HG03060 (cell line): ENCODE measurements around the gene NUDT6.
"Not testable (repeated sequence)": the region's sequence is repeated elsewhere in the genome, so short reads cannot be mapped to it uniquely, and the experiment has no call there.

Experiments used
- ATAC-seq: cut with Tn5 transposase; IDR thresholded peaks from one replicate; pipeline ENCODE4 v1.9.1; 2021; ENCODE audit warnings: low read depth, moderate number of reproducible peaks; ENCODE audit not compliant: unreplicated experiment

NUDT6 gene

DNA sequence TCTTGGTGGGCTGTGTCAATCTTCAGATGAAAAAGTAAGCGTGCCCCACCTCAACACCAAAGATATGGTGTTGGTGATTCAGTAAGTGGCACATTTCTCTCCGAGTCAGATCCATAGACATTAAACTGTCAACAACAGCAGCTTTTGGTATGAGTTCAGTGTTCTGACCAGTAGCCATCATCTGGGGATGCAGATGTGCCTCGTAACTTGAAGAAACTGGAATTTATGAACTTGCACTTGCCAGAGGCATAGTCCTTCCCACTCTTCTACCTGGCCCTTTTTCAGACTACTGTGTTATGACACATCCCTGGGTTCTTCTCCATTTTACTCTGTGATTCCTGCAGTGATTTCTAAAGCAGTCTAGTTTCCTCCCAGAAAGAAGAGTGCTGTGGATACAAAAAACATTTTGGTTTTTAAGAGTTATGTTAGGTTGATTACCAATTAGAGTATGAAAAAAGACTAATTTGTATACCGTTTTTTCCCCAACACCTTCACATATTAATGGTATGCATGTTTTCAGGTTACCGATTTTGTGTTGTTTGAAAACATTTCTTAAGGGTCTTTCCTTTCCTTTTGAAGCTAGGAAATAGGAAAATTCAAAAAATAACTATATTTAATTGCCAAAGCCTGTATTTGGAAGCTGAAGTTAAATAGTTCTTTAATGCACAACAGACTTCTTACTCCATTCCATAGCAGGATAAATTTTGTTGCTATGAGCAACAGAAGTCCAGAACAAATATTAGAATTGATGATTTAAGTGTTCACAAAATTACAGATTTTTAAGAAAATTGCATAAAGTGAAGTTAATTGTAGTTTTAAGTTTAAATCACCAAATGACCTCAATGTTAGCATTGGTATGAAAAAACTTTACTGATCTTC, 39.3 kb downstream of the NUDT6 start:
- no peak for ATAC-seq

DNA sequence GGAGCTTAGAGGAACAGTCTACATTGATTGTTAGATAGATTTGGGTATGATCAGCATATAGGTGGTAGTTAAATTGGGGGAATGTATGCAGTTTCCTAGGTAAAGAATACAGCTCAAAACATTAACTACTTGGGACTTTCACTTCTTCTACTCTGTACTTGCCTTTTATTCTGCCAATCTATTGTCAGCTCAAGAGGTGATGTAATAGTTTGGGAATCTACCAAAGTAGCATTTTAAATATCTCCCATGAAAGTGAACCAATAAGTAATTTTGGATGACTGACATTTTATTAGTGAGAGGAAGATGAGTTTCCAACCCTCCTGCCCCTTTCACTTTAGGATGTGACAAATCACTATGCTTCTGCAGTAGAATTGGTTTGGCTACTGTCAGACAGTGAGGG, 43.4 kb downstream of the NUDT6 start:
- no peak for ATAC-seq

DNA sequence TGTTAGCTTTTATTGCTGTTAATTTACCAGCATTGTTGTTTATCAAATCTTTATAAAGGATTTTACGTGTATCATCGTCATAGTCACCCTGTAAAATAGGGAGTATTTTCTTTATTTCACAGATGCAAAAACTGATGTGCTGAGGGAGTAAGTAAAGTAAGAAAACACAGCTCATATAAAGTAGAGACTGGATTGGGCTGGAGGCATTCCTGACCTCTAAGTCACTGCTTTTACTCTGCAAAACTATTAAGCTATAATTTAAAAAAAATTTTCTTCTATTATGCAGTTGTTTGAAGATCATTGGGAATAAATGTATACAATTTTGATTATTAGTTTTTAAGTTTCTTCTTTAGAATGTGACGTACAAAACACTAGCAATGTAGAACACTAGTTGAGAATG, 45.9 kb downstream of the NUDT6 start:
- no peak for ATAC-seq

DNA sequence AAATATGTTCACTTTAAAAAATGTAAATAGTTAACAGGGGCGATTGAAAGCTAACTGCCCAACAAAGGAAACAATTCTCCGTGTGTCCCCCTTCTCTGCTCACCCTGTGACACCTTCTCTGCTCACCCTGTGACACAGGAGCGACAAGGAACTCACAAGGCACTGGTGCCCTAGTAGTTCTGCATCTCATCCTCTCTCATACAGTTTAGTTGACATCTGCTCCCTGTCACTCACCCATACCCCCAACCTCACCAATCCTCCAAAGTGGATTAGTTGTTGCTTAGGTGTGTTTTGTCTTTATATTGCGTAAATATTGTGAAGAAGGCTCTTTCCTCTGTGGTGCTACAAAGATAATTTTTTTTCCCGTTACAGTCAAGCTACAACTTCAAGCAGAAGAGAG, 46.4 kb downstream of the NUDT6 start:
- no peak for ATAC-seq

DNA sequence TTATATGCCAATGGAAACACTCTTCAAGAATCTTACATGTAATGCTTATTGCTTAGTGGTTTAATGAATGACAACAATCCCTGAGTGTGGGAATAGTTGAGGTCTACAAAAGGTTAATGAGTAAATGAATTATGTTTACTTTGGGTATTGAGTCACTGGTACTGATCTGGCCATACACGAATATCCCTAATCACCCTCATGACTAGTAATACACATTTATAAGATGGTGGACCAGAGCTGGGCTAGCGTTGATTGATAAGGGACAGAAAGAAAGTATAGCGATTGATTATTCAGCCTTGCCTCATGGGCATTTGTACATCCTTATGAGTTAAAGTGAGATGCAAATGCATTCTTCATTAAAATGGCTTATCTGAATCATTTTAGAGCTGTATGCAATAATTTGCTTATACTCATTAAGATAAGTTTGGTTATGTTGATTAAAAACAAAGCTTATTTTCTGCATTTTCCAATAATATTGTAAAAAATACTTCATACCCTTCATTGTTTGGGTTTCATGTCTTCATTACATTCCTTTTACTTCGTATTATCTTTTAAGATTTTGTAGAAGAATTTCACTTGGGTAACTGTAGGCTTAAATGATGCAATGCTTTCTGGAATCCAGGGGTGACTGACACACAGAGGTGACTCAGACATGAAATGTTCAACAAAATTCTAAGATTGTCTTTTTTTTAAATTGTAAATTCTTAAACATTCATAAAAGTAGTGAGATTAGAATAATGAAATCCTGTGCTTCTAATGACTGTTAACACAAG, 48.4 kb downstream of the NUDT6 start:
- ATAC-seq, result no peak

DNA sequence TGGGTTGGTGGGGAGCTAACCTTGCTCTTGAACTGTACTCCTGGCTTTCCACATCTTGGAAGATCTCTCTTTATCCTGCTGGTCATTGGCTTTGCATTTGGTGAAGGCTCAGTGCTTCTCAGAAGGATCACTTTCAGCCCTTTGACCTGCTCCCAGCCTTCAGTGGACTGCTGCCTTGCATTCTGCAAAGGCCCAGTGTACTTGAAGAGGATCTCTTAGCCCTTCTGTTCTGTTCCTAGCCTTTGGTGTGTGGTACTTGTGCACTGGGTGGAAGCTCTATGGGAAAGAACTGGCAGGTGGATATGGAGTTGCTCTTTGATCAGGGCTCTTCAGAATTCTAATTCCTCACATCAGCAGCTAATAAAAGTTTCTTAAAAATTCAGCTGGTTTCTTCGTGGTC, 49.3 kb downstream of the NUDT6 start:
- ATAC-seq, result no peak

DNA sequence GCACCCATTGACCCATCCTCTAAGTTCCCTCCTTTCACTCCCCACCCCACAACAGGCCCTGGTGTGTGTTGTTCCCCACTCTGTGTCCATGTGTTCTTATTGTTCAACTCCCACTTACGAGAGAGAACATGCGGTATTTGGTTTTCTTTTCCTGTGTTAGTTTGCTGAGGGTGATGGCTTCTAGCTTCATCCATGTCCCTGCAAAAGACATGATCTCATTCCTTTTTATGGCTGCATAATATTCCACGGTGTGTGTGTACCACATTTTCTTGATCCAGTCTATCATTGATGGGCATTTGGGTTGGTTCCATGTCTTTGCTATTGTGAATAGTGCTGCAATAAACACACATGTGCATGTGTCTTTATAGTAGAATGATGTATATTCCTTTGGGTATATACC, 54.2 kb downstream of the NUDT6 start:
- ATAC-seq, result not testable (repeated sequence)

DNA sequence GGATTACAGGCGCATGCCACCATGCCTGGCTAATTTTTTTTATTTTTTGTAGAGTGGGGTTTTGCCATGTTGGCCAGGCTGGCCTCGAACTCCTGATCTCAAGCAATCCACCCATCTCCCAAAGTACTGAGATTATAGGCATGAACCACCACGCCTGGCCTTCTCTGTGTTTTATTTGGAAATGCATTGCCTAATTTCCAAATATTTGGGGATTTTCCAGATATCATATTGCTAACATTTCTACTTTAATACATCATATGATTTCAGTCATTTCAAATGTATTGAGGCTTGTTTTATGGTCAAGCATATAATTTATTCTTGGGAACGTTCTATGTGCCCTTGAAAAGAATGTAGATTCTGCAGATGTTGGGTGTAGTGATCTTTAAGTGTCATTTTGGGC, 57.0 kb downstream of the NUDT6 start:
- no peak for ATAC-seq

DNA sequence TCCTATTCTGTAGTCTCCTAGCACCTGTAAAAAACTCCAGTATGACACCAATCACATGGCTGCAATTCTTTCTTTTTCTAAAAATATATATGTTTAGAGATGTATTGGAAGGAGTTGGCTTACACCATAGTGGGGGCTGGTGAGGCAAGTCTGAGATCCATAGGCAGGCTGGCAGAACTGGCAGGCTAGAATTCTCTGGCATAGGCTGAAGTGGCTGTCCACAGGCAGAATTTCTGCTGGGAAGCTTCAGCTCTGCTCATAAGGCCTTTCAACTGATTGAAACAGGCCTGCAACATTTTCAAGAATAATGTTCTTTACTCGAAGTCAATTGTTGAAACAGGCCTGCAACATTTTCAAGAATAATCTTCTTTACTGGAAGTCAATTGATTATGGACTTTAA, 58.8 kb downstream of the NUDT6 start:
- no peak for ATAC-seq

DNA sequence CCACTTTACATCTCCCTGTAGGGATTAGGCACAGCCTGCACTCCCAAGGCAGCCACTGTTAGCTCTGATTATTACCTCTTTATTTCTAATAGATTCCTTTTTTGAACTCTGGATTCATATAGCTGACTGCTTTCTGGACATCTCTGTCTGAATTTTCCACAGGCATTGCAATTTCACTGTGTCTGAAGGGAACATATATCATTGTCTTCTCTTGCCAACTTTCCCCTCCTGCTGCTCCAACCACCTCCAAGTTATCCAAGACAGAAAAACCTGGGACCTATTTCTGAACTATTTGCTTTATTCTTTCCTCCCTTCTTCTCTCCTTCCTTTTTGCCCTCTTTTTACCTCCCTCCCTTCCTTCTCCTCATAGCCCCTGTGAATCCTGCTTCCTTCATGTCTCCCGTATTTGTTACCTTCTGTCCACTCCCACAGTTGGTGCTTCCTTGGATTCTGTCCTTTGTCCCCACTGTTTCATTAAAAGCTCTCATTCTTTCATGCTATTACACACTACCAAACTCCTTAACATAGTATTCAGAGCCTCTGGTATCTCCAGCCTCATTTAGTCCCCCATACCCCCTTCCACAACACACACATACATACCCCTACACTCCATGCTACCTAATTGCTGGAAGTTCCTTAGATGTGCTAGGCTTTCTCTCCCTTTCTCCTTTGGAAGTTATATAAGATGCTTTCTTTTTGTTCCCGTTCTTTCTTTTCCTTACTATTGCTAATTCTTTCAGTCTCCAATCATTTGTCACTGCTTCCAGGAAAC, 61.0 kb downstream of the NUDT6 start:
- no peak for ATAC-seq

DNA sequence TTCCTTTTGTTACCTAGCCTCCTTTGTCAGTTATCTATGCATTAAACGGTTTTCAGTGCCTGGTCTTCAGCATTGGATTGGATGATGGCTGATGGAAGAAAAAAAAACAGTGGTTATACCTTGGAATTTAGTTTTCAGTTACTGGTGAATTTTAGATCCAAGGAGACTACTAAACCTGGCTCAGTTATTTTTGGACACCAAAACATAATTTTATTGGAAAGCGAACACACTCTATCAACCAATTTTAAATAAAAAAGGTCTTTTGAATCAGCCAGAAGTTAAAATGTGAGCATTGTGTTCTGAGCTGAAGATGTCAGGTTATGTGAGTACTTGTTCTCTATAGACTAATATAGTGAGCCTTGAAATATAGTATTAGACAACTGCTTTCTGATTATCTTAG, 63.7 kb downstream of the NUDT6 start:
- no peak for ATAC-seq

DNA sequence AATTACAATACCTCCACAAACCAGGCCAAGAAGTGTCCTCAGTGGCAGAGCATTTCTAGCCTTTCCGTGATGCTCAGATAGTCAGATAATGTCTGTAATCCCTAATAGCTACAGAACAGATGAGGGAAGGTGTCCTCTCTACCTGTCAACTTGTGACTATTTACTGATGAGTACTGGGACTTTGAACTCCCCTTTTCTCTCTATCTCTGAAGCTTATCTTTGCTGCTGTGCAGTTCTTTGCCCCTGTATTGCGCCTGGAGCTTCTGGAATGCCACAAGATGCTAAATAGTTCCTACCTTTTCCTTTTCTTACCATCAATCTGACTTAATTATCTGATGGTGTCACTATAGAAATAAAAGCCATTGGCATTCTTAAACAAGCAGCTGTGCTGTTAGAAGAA, 65.2 kb downstream of the NUDT6 start:
- no peak for ATAC-seq

DNA sequence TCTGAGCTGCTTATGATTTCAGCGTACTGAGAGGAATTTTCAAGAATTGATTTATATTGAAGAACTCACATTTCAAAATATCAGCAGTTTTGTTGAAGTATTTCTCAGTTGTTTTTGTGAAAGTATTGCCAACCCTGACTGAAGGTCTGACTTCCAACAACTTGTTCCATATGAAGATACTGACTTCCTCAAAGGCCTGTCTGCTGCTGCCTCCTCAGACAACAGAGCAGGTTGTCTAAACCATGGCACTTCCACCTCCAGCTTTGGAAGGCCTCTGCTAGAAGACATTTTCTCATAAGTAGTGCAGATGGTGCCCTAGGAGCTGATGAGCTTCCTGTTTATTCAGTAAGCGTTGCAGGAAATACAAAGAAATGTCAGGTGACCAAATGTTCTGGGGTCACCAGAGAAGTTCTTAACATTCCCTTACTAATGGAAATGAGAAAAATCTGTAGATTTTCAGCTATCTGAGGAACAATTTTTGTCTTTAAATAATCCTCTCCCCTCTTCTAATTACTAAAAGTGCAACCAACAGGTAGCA, 67.0 kb downstream of the NUDT6 start:
- ATAC-seq, result no peak

DNA sequence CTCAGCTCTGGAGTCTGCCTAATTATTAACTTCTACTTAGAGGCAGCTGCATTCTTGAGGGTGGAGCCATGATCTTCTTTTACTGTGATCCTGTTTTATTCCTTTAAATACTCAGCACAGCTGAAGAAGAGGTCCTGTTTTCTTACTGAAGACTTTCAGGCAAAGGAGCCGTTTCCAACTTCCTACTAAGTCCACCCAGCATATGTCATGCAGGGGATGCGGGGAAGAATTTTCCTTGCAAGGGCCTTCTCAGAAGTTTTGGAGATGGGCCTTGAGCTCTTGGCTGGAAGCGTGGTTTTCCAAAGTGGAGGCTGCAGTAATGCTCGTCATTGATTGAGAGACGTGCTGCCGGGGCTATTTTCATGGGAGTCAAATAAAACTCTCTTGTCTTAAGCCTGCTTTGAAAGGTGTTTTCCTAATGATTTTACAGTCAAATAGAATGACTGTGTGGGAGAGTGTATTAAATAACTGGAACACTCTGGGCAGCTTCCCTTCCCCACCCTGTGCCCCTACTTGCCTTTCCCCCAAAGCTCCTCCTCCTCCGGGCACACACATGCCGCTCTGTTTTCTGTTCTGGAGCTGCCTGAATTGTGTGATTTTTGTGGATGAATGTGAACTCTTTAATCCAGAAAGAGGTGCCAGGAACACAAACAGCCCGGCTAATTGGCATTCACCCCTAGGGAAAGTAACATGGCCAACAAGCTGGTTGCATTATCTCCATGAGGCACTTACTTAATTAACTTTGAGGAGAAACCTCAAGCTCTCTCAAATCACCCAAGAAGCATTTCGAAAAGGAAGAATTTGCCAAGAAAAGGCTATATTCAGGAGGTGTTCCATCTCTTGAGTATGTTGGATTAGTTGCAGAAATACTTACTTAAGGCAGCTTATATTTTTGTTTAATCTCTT, 67.7 kb downstream of the NUDT6 start:
- ATAC-seq, result no peak

DNA sequence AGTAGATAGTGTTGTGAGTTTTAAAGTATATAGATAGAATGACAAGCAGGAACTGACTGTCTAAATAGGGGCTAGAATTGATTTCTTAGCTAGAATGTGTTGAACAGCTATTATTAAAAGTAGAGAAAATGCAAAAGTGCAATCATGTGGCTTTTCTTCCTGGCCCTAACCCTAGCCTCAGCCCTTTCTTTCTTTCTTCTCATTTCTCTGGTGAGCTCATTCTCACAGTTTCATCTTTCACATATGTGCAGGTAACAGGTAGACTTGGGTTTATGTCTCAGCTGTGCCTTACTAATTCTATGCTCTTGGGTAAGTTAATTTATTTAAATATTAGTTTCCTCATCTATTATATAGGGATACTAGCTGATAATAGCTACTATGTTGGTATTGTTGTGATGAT, 70.8 kb downstream of the NUDT6 start:
- no peak for ATAC-seq

DNA sequence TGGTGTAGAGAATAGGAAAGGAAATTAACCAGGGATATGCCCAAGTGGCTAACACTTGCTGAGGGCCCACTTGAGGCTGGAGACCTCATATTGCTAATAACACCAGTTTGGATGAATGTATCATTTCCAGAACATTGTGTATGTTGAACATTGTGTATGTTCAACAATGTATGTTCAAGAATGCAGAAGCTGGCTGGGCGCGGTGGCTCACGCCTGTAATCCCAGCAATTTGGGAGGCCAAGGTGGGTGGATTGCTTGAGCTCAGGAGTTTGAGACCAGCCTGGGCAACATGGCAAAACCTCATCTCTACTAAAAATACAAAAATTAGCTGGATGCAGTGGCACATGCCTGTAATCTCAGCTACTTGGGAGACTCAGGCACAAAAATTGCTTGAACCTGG, 72.6 kb downstream of the NUDT6 start:
- not testable (repeated sequence) for ATAC-seq

DNA sequence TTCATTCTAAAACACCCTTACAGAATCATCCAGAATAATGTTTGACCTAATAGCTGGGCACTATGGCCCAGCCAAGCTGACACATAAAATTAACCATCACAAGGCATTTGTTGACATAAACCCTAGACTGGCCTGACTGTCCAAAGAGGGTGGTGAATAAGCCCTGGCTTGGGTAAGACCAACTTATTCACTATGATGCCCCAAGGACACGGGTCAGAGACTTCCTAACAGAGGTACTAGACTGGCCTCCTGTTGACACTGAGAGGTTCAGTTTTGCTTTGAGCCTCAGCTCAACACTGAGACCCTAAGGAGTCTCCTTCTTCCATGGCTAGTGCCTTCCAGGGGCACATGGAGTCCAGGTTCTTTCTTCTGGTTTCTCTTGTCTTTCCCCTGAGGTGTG, 74.5 kb downstream of the NUDT6 start:
- ATAC-seq, result no peak

DNA sequence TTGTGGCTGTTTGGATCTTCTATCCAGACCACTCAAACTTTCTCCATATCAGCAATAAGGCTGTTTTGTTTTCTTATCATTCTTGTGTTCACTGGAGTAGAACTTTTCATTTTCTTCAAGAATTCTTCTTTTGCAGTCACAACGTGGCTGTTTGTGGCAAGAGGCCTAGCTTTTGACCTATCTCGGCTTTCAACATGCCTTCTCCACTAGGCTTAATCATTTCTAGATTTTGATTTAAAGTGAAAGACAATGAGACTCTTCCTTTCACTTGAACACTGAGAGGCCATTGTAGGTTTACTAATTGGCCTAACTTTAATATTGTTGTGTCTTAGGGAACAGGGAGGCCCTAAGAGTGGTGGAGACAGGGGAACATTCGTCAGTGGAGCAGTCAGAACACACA, 76.6 kb downstream of the NUDT6 start:
- ATAC-seq, result no peak

DNA sequence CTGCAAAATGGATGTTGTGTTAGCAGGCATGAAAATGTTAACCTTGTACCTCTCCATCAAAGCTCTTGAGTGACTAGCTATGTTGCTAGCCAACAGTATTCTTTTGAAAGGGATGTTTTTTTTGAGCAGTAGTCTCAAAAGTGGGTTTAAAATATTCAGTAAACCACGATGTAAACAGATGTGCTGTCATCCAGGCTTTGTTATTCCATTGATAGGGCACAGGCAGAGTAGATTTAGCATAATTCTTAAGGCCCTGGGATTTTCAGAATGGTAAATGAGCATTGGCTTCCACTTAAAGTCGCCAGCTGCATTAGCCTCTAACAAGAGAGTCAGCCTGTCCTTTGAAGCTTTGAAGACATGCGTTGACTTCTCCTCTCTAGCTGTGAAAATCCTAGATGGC, 77.3 kb downstream of the NUDT6 start:
- no peak for ATAC-seq

DNA sequence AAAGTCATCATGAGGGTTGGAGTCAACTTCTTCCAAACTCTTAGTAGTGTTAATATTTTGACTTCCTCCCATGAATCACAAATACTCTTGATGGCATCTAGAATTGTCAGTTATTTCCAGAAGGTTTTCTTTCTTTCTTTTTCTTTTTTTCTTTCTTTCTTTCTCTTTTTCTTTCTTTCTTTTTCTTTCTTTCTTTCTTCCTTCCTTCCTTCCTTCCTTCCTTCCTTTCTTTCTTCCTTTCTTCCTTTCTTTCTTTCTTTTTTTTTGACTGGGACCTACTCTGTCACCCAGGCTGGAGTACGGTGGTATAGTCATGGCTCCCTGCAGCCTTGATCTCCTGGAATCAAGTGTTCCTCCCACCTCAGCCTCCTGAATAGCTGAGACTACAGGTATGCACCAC, 78.0 kb downstream of the NUDT6 start:
- not testable (repeated sequence) for ATAC-seq
